Type B pancreatic cell (in vitro differentiated cells): Measurements from ENCODE around the gene ARHGAP6. TPM values are rescaled to one million over a fixed set of nuclear protein-coding genes. Genes with fewer than 3 reads are reported as not detected.

Experiments used
- DNase-seq: peaks from one replicate; pipeline ENCODE4 v3.0.0; 2021; ENCODE audit warnings: mixed read lengths; ENCODE audit not compliant: unreplicated experiment; ENCODE audit errors: extremely low spot score
- H3K27ac Mint-ChIP-seq: 2 replicates; pipeline ENCODE4 v1.8.0; 2021; ENCODE audit warnings: mild to moderate bottlenecking, mixed read lengths
- H3K27me3 Mint-ChIP-seq: 2 replicates; pipeline ENCODE4 v1.8.0; 2021; ENCODE audit warnings: mixed read lengths
- H3K36me3 Mint-ChIP-seq: 2 replicates; pipeline ENCODE4 v1.8.0; 2021; ENCODE audit warnings: mixed read lengths
- H3K4me1 Mint-ChIP-seq: one replicate; pipeline ENCODE4 v1.8.0; 2021; ENCODE audit warnings: mixed read lengths; ENCODE audit not compliant: unreplicated experiment
- H3K4me3 Mint-ChIP-seq: 2 replicates; pipeline ENCODE4 v1.8.0; 2021; ENCODE audit warnings: mild to moderate bottlenecking, mixed read lengths
- H3K9me3 Mint-ChIP-seq: 2 replicates; pipeline ENCODE4 v1.8.0; 2021; ENCODE audit warnings: mixed read lengths
- CTCF ChIP-seq: fragments of 200-600 bp; sonication (generic); conservative IDR thresholded peaks from 2 replicates; pipeline ENCODE4 v1.5.0; 2021; ENCODE audit warnings: antibody characterized with exemption, mild to moderate bottlenecking
- total RNA-seq: library from RNA; stranded (reverse); gene quantifications from 2 replicates; pipeline ENCODE4 v1.2.1, GENCODE V29; 2021; ENCODE audit warnings: low replicate concordance

The ARHGAP6 gene
- total RNA-seq, 1 donor from 2014 or later: 10.1 TPM

DNA sequence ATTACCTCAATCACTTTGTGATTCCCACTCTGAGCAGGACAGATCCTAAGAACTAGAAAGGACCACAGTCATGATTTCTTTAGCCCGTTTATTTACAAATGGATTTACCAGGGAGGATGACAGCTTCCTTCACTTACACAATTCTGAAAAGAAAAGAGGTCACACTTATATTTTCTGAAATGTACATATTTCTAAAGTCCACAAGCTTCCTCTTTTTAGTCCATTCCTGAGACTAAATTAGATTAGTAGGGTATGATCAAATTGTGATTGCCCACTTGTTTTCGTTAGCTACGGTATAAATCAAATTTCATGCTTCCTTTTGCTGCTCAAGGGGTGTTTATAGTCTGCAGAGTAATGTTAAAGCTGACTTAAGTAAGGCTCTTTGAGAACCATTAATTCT is 380.1 kb downstream of the ARHGAP6 start:
- TF ChIP-seq CTCF: no peak
- H3K4me3 Mint-ChIP-seq: no peak overlapping the region
- no peaks in the 10 kb centered on the region for H3K36me3 Mint-ChIP-seq
- peaks cover 6% of the 10 kb centered on the region for H3K9me3 Mint-ChIP-seq
- no peak overlapping the region for H3K27ac Mint-ChIP-seq
- no peak for DNase-seq
- H3K4me1 Mint-ChIP-seq: no peaks in the 10 kb centered on the region
- H3K27me3 Mint-ChIP-seq: no peaks in the 10 kb centered on the region

DNA sequence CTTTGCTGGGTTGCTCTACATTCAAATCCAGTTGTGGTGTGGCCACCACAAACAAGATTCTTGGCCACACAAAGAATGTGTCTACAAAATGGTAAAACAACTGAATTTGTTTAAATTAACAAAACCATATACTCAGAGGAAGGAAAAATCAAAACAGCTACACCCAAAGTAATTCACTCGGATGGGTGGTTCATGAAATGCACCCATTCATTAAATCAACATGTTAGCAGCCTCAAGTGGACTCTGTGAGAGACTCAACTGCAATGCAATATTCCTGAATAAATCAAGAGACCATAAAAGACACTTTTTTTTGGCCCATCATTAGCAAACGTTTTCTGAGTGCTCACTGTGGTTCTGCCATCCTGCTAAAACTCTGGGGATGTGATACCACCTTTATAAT is 383.7 kb downstream of the ARHGAP6 start:
- H3K27ac Mint-ChIP-seq: no peak overlapping the region
- H3K4me3 Mint-ChIP-seq: no peak overlapping the region
- DNase-seq: no peak
- H3K9me3 Mint-ChIP-seq: no peaks in the 10 kb centered on the region
- no peak for TF ChIP-seq CTCF
- no peaks in the 10 kb centered on the region for H3K4me1 Mint-ChIP-seq
- no peaks in the 10 kb centered on the region for H3K36me3 Mint-ChIP-seq
- H3K27me3 Mint-ChIP-seq: no peaks in the 10 kb centered on the region

DNA sequence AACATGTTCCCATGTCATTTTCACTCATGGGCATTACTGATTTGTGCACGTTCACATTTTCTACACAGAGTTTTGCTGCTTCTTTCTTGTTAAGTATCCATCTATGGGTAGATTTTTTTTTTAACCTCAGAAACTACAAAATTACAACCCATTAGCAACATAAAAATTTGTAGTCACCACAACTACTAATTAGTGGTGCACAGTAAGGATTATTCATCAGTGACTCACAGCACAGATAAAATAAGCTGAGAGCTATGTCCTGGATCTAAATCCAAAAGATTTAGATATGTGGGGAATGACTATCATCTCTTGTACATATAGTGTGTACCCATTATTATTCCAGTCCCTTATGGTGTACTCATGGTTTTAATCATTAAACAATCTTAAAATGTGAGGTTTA is 392.2 kb downstream of the ARHGAP6 start:
- H3K4me3 Mint-ChIP-seq: no peak overlapping the region
- no peaks in the 10 kb centered on the region for H3K9me3 Mint-ChIP-seq

DNA sequence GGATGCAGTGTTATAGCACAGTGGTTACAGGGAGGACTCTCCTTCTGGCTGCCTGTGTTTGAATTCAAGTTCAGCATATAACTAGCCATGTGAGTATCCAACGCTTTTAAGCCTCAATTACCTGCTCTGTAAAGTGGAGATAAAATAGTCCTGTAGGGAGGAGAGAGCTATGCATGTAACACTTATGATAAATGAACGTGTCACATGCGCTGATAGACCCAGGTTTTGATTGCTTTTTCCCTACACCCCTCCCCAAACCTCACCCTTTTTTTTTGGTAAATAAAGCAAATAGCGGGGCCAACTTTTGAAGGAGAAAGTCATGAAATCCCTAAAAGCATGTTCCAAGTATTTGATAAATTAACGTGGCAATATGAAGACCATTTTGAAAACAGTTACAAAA is 392.9 kb downstream of the ARHGAP6 start:
- H3K4me3 Mint-ChIP-seq: no peak overlapping the region
- no peak overlapping the region for H3K27ac Mint-ChIP-seq
- TF ChIP-seq CTCF: no peak
- H3K36me3 Mint-ChIP-seq: no peaks in the 10 kb centered on the region
- no peak for DNase-seq
- no peaks in the 10 kb centered on the region for H3K27me3 Mint-ChIP-seq
- H3K4me1 Mint-ChIP-seq: no peaks in the 10 kb centered on the region
- H3K9me3 Mint-ChIP-seq: no peaks in the 10 kb centered on the region

More for the DNA sequence above, 392.2 kb downstream of the ARHGAP6 start:
- Mint-ChIP-seq H3K36me3 (no peaks in the 10 kb centered on the region), H3K27ac (no peak overlapping the region), H3K27me3 (no peaks in the 10 kb centered on the region), H3K4me1 (no peaks in the 10 kb centered on the region)
- no peak for TF ChIP-seq CTCF
- DNase-seq: no peak

DNA sequence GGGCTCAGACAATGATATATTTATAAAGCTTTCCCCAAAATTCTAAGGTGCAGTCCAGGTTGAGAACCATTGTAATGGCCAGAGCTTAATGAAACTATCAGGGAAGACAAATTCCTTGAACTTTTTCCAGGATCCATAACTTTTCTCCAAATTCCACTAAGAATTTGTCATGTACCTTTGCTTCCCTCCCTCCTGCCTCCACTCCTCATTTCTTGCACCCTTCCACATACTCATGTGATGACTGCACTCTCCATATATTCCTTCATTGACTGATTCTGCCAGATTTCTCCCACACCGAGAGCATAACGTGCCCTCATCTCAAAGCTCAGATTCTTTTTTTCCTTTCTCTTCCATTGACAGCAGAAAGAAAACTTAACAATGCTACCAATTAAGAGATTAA is 393.4 kb downstream of the ARHGAP6 start:
- no peaks in the 10 kb centered on the region for H3K27me3 Mint-ChIP-seq
- no peak for TF ChIP-seq CTCF
- H3K36me3 Mint-ChIP-seq: no peaks in the 10 kb centered on the region
- no peak overlapping the region for H3K4me3 Mint-ChIP-seq
- no peaks in the 10 kb centered on the region for H3K9me3 Mint-ChIP-seq
- no peak overlapping the region for H3K27ac Mint-ChIP-seq
- no peak for DNase-seq
- H3K4me1 Mint-ChIP-seq: peaks cover 5% of the 10 kb centered on the region

DNA sequence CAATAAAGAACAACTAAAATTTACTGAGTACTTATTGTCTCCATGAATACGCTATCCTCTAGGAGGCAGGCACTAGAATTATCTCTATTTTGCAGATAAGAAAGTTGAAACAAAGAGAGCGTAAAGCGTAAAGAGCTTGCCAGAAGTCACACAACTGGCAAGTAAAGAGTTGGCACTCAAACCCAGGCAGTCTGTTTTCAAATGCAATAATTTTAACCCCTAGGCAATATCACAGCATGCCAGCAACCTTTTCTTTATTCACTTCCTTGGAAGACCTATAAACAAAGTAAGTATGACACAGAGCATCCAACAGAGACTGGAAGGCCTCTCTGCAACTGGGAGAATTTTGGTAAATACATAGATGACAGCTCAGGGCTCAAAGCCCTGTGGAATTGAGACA is 395.7 kb downstream of the ARHGAP6 start:
- H3K4me3 Mint-ChIP-seq: no peak overlapping the region
- no peak for TF ChIP-seq CTCF
- H3K36me3 Mint-ChIP-seq: no peaks in the 10 kb centered on the region
- H3K27me3 Mint-ChIP-seq: no peaks in the 10 kb centered on the region
- peaks cover 7% of the 10 kb centered on the region for H3K4me1 Mint-ChIP-seq
- H3K27ac Mint-ChIP-seq: no peak overlapping the region
- no peak for DNase-seq
- H3K9me3 Mint-ChIP-seq: no peaks in the 10 kb centered on the region
